Ascending aorta (tissue), 2 donors: ENCODE results near the gene HOXA1. TPM values are rescaled to one million over a fixed set of nuclear protein-coding genes. Genes with fewer than 3 reads are reported as not detected.

Experiments
- DNase-seq, 2 donors: peaks; one replicate each; pipeline ENCODE4 v3.0.0-alpha.2; 2019; ENCODE audit warnings: low spot score in 2 of 2
- H3K27ac ChIP-seq, 2 donors: fragments of 200-600 bp; sonication (generic); one replicate each; pipeline ENCODE4 v1.5.1; 2016 to 2017; ENCODE audit warnings: mild to moderate bottlenecking in 1 of 2
- H3K27me3 ChIP-seq: fragments of 200-600 bp; sonication (generic); one replicate; pipeline ENCODE4 v1.5.1; 2017
- H3K36me3 ChIP-seq, 2 donors: fragments of 200-600 bp; sonication (generic); one replicate each; pipeline ENCODE4 v1.5.1; 2016
- H3K4me1 ChIP-seq, 2 donors: fragments of 200-600 bp; sonication (generic); one replicate each; pipeline ENCODE4 v1.5.1; 2016 to 2017; ENCODE audit warnings: mild to moderate bottlenecking in 1 of 2
- H3K4me3 ChIP-seq, 2 donors: fragments of 200-600 bp; sonication (generic); one replicate each; pipeline ENCODE4 v1.5.1; 2016 to 2017; ENCODE audit warnings: mild to moderate bottlenecking in 1 of 2
- H3K9me3 ChIP-seq, 2 donors: fragments of 200-600 bp; sonication (generic); one replicate each; pipeline ENCODE4 v1.5.1; 2016
- CTCF ChIP-seq, 3 experiments: fragments of 200-600 bp in 2 of 3; fragments of 450-650 bp in 1 of 3; sonication (generic) in 2 of 3; IDR thresholded peaks; one replicate each; pipeline ENCODE4 v1.5.1; 2016 to 2019; ENCODE audit warnings: antibody characterized with exemption in 3 of 3, mild to moderate bottlenecking in 1 of 3, moderate library complexity in 1 of 3
- intact Hi-C: fragments of 100-400 bp; cut with DNase I; formaldehyde crosslinking; loops from one replicate; pipeline ENCODE4 v1.15.1; 2023
- total RNA-seq: library from RNA; depleted of rRNA; stranded (reverse); fragments of >200 nt; gene quantifications from one replicate; pipeline ENCODE4 v1.1.0, GENCODE V29; 2016

The HOXA1 gene
- not detected for total RNA-seq

GRCh38 chr7:27095897-27096767 lies at the start of gene HOXA1:
TSS of gene HOXA1 (minus strand) at chr7:27096000. CDS start at chr7:27095912, 88 bp downstream.
- Histone ChIP-seq H3K27ac (peak within 1 kb of the TSS; percentile 89 to 97), H3K4me1 (peaks cover 0 to 18% of the 10 kb centered on the region in 2 donors), H3K4me3 (peak within 1 kb of the TSS; percentile 79 to 82), H3K36me3 (no peaks in the 10 kb centered on the region), H3K9me3 (no peaks in the 10 kb centered on the region), H3K27me3 (no peaks in the 10 kb centered on the region)
- peak; percentile 44 to 94 for DNase-seq
- intact Hi-C loops = loop anchor here (1.0 to 5.0 kb wide), 7 partner anchors 19 to 1241 kb away; partner anchors contain the start of genes CBX3, HNRNPA2B1, HOXA4 and HOXA5
- no peak for TF ChIP-seq CTCF (IDR thresholded peaks at IDR 0.05)

- no peak for TF ChIP-seq CTCF (IDR thresholded peaks at IDR 0.05)
- peak in 1 of 2 donors; percentile 63 for DNase-seq
- H3K27ac ChIP-seq = peak overlapping the region; percentile 36 to 40
- intact Hi-C loops = no loop called here
- H3K36me3 ChIP-seq = peaks cover 0 to 17% of the 10 kb centered on the region in 2 donors
- no peaks in the 10 kb centered on the region for H3K27me3 ChIP-seq
- no peaks in the 10 kb centered on the region for H3K9me3 ChIP-seq
- peak overlapping the region in 1 of 2 donors; percentile 75 for H3K4me3 ChIP-seq
- peaks cover 0 to 20% of the 10 kb centered on the region in 2 donors for H3K4me1 ChIP-seq
These were observed 49.5 kb upstream of the HOXA1 start for GRCh38 chr7:27145165-27145913.

GRCh38 chr7:27144781-27145164 lies 49.0 kb upstream of the HOXA1 start:
- H3K4me1 ChIP-seq = peaks cover 0 to 14% of the 10 kb centered on the region in 2 donors
- intact Hi-C loops = loop anchor here (5.0 kb wide), 1 partner anchor 1287 kb away; no protein-coding TSS in a partner anchor
- DNase-seq = peak in 1 of 2 donors; percentile 58
- TF ChIP-seq CTCF (IDR thresholded peaks at IDR 0.05) = no peak
- no peaks in the 10 kb centered on the region for H3K27me3 ChIP-seq
- H3K4me3 ChIP-seq = peak overlapping the region in 1 of 2 donors; percentile 75
- peak overlapping the region; percentile 36 to 40 for H3K27ac ChIP-seq
- peaks cover 0 to 17% of the 10 kb centered on the region in 2 donors for H3K36me3 ChIP-seq
- no peaks in the 10 kb centered on the region for H3K9me3 ChIP-seq

GRCh38 chr7:27143950-27144780 lies 48.4 kb upstream of the HOXA1 start:
- H3K4me3 ChIP-seq = peak overlapping the region; percentile 24 to 75
- intact Hi-C loops = loop anchor here (2.0 to 5.0 kb wide), 5 partner anchors 47 to 1287 kb away; partner anchors contain the start of genes CBX3 and HNRNPA2B1
- no peaks in the 10 kb centered on the region for H3K27me3 ChIP-seq
- peak overlapping the region; percentile 36 to 54 for H3K27ac ChIP-seq
- no peaks in the 10 kb centered on the region for H3K9me3 ChIP-seq
- TF ChIP-seq CTCF (IDR thresholded peaks at IDR 0.05) = no peak
- no peak for DNase-seq
- H3K4me1 ChIP-seq = peaks cover 0 to 8% of the 10 kb centered on the region in 2 donors
- peaks cover 0 to 17% of the 10 kb centered on the region in 2 donors for H3K36me3 ChIP-seq
